Small intestine (tissue), 7 donors: ENCODE measurements around the gene PALD1. TPM values are rescaled to one million over a fixed set of nuclear protein-coding genes. Genes with fewer than 3 reads are reported as not detected.

Source experiments
- DNase-seq, 2 donors: peaks; one replicate each; pipeline versions ENCODE4 v3.0.0 to v3.0.0-alpha.2; 2013
- FAIRE-seq: peaks from 2 replicates; lab custom pipeline; 2012; peaks lifted over from hg19 to GRCh38; lab: Jason Lieb, UNC
- H3K27ac ChIP-seq, 3 donors: one replicate each; pipeline ENCODE4 v1.5.1; 2013; ENCODE audit warnings: low read length in 2 of 3, mild to moderate bottlenecking in 2 of 3, control low read depth in 1 of 3, inconsistent platforms in 1 of 3, low read depth in 1 of 3, moderate library complexity in 1 of 3
- H3K27me3 ChIP-seq, 3 donors: one replicate each; pipeline ENCODE4 v1.6.1; 2013; ENCODE audit warnings: low read length in 3 of 3, inconsistent platforms in 1 of 3; ENCODE audit not compliant: control insufficient read depth in 3 of 3, insufficient read depth in 3 of 3
- H3K36me3 ChIP-seq, 3 donors: one replicate each; pipeline ENCODE4 v1.6.1; 2013; ENCODE audit warnings: low read length in 3 of 3, inconsistent platforms in 1 of 3, low read depth in 1 of 3, mild to moderate bottlenecking in 1 of 3, moderate library complexity in 1 of 3; ENCODE audit not compliant: control insufficient read depth in 3 of 3, insufficient read depth in 2 of 3
- H3K4me1 ChIP-seq, 3 donors: one replicate each; pipeline ENCODE4 v1.6.1; 2013; ENCODE audit warnings: low read length in 2 of 3, inconsistent platforms in 1 of 3, low read depth in 1 of 3, mild to moderate bottlenecking in 1 of 3, moderate library complexity in 1 of 3; ENCODE audit not compliant: control insufficient read depth in 3 of 3, insufficient read depth in 2 of 3
- H3K4me3 ChIP-seq, 3 donors: one replicate each; pipeline ENCODE4 v1.5.1; 2013; ENCODE audit warnings: low read length in 3 of 3, control low read depth in 1 of 3, inconsistent platforms in 1 of 3, low read depth in 1 of 3, mild to moderate bottlenecking in 1 of 3, moderate library complexity in 1 of 3
- H3K9me3 ChIP-seq, 2 donors: one replicate each; pipeline ENCODE4 v1.6.1; 2013; ENCODE audit warnings: low read depth in 1 of 2, low read length in 1 of 2; ENCODE audit not compliant: control insufficient read depth in 2 of 2, insufficient read depth in 1 of 2
- WGBS, 3 donors: extraction: QIAGEN DNeasy Blood & Tissue Kit; methylation state at CpG; one replicate each; pipeline ENCODE4 v1.1.7; 2013; 5-methylcytosine and 5-hydroxymethylcytosine counted together
- polyA plus RNA-seq, 4 donors: library from polyadenylated mRNA; stranded (reverse) in 3 of 4; unstranded in 1 of 4; fragments of 200-250 nt in 3 of 4; fragments of 120-200 nt in 1 of 4; gene quantifications; one replicate each; pipeline versions ENCODE4 v1.2.1 to v1.2.3, GENCODE V29; 2013
- donor health status: healthy with polysubstance abuse.
- donor health status: control.
- donor health status: control.
- donor health status: Bipolar disorder and iron deficiency.
- donor health status: healthy.

Gene PALD1
- polyA plus RNA-seq, 4 donors = 0.22 to 4.2 (median 3.2) TPM

DNA sequence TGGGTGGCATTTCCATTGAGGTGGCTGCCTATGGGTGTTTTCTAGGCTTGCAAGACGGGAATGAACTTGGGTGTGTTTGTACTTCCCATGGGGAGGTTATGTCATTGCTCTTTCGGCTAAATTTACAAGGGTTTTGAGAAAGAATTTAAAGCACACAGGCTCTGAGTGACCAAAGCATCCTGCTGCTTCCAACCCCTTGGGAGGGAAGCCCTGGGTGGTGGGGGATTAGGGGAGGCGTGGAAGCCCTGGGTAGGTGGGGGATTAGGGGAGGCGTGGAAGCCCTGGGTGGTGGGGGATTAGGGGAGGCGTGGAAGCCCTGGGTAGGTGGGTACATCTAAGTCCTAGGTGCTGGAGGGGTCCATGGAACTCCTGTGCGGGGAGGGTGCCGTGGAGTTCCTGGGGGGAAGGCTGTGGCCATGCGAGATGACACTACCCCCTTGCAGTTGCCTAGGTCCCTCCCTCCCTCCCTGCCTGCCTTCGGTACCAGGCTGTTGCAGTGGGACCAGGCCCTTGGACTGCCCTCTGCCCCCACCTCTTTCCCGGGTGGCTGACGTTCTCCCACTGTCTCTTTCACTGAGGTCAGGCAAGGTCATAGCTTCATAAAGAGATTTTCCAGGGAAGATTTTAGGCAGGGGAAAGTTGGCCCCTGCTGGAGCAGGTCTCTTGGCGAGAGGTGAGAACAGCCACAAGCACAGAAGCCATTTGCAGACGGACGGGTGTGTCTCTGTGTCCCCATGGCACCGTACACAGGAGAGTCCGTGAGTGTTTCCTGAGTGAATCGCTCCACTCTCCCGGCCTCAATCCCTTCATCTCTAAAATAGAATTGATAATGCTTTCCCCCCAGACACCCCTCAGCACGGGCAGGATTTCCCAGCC, 104.5 kb downstream of the PALD1 start:
- Histone ChIP-seq H3K27ac (no peak overlapping the region), H3K4me1 (peaks cover 0 to 11% (median 0%) of the 10 kb centered on the region in 3 donors), H3K4me3 (no peak overlapping the region), H3K36me3 (no peaks in the 10 kb centered on the region), H3K9me3 (no peaks in the 10 kb centered on the region), H3K27me3 (no peaks in the 10 kb centered on the region)
- DNase-seq = no peak
- FAIRE-seq = no peak
- 77 to 87% (median 81%) methylated on average over 18 to 19 of the region's 19 CpGs for WGBS, 3 donors

DNA sequence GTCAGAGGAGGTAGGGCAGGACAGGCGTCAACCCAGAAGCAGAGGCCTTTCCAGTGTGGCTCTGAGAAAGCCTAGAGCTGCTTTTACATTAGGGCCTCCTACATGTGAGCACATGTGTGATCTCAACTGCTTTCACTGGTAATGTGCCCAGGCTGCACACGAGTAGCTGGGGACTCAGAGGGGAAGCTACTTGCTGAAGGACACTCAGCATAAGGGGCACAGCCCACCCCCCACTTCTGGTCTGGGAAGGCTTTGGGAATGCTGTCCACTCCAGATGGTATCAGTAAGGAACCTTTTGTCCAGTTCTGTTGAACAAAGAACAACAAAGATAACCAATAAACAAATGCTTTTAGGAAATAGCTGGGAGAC, 105.1 kb downstream of the PALD1 start:
- WGBS, 3 donors = 78 to 83% (median 79%) methylated on average over 2 of the region's 2 CpGs
- H3K27ac ChIP-seq = no peak overlapping the region
- H3K27me3 ChIP-seq = peaks cover 0 to 2% (median 0%) of the 10 kb centered on the region in 3 donors
- peaks cover 0 to 11% (median 0%) of the 10 kb centered on the region in 3 donors for H3K4me1 ChIP-seq
- no peak for DNase-seq
- H3K9me3 ChIP-seq = no peaks in the 10 kb centered on the region
- no peaks in the 10 kb centered on the region for H3K36me3 ChIP-seq
- no peak overlapping the region for H3K4me3 ChIP-seq
- FAIRE-seq = no peak

DNA sequence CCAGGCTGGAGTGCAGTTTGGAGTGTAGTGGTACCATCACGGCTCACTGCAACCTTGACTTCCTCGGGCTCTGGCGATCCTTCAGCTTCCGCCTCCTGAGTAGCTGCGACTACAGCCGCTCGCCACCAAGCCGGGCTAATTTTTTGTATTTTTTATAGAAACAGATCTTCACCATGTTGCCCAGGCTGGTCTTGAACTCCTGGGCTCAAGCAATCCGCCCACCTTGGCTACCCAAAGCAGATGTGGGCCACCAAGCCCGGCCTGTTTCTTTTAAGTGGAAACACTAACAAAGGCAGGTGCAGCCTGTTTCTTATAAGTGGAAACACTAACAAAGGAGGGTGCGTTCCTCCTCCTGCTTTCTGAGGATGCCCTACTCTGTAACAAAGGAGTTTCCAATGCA, 105.8 kb downstream of the PALD1 start:
- Histone ChIP-seq H3K4me3 (no peak overlapping the region), H3K27me3 (peaks cover 0 to 2% (median 0%) of the 10 kb centered on the region in 3 donors), H3K9me3 (no peaks in the 10 kb centered on the region), H3K4me1 (peaks cover 0 to 11% (median 0%) of the 10 kb centered on the region in 3 donors), H3K27ac (no peak overlapping the region), H3K36me3 (no peaks in the 10 kb centered on the region)
- DNase-seq (no peak), FAIRE-seq (no peak)
- 82 to 87% (median 86%) methylated on average over 11 of the region's 11 CpGs for WGBS, 3 donors

DNA sequence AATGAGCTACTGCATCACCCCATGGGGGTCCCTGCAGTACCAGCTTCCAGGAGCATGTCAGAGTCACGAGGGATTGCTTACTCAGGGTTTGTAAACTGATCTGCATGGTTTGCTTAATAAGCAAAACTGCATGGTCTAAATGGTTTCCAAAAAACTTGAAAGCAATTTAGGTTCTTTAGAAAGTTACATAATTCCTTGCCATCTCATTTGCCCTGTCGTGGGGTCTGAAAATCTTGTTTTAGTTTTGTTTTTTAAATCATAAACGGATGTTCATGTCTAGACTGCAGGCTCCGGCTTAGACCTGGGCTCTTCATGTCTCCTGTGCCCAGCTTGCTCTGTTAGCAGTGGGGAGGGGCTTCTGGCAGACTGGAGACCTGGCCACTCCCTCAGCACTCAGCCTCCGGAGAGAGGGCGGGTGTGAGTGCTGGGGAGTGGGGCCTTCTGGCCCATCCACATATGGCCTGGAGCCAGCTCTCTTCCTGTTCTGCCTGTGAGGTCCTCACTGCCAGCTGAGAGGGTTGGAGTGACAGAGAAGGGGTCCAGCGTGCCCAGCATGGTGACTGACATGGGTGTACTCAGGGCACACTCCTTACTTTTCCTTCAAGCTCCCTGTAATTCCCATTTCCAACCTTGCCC, 106.5 kb downstream of the PALD1 start:
- WGBS, 3 donors = 35 to 52% (median 50%) methylated on average over 7 of the region's 7 CpGs

DNA sequence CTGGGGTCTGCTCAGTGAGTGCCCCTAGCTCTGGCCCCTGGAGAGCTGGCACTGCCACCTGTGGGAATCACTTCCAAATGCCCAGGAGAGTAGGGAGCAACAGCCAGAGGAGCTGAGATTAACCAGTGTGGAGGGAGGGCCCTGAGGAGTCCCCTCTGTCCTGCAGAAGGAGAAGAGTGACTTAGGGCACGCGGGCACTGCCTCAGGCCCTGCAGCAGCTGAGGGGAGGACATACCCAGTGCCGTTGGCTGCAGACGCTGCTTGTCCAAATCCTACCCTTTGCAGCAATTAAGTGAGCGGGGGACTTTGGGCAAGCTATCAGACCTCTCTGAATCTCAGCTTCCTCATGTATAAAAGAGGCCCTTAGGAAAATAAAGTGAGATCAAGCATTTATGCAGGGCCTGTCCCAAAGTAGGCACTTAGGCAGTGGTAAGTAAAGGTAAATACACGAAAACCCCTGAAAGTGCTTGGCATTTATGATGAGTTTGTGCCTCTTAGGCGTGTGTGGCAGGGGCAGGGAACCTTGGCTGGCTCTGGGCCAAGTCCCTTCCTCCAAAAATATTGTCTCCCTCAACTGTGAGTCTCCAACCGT, 107.1 kb downstream of the PALD1 start:
- DNase-seq (no peak), FAIRE-seq (no peak)
- no peaks in the 10 kb centered on the region for H3K36me3 ChIP-seq
- no peak overlapping the region for H3K4me3 ChIP-seq
- no peaks in the 10 kb centered on the region for H3K9me3 ChIP-seq
- peak overlapping the region in 1 of 3 donors; percentile 13 for H3K27ac ChIP-seq
- WGBS, 3 donors = 75 to 78% (median 76%) methylated on average over 8 of the region's 8 CpGs
- peaks cover 0 to 2% (median 0%) of the 10 kb centered on the region in 3 donors for H3K27me3 ChIP-seq
- H3K4me1 ChIP-seq = peaks cover 0 to 11% (median 0%) of the 10 kb centered on the region in 3 donors

More for the DNA sequence above, 106.5 kb downstream of the PALD1 start:
- peak overlapping the region in 2 of 3 donors; percentile 8 to 13 for H3K27ac ChIP-seq
- peak in 1 of 2 donors; percentile 45 for DNase-seq
- no peaks in the 10 kb centered on the region for H3K36me3 ChIP-seq
- H3K9me3 ChIP-seq = no peaks in the 10 kb centered on the region
- FAIRE-seq = no peak
- H3K4me1 ChIP-seq = peaks cover 0 to 11% (median 0%) of the 10 kb centered on the region in 3 donors
- peaks cover 0 to 2% (median 0%) of the 10 kb centered on the region in 3 donors for H3K27me3 ChIP-seq
- no peak overlapping the region for H3K4me3 ChIP-seq

DNA sequence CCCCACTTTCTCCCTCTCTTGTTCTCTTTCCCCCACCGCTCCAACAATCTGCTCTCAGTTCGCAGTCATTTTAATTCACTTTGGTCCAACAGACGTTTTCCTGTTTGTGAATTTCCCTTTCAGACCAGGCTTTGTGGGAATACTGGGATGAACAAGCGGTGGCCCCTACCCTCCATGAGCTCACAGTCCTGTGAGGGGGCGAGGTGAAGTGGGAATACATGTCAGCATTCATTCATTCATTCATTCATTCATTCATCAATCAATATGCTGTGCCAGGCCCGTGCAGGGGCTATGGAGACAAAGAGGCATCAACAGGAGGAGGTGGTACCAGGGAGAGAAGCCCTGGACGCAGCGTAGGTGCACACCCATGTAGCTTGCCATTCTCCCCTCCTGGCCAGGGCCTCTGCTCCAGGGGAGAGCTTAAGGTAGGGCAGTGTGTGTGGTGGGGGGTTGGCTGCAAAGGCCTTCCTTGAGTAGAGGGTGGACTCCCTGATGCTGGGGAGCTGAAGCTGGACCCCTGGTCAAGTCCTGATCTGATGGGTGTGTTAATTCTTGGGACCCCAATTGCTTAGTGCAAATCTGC, 107.9 kb downstream of the PALD1 start:
- H3K4me3 ChIP-seq = no peak overlapping the region
- H3K4me1 ChIP-seq = peaks cover 0 to 11% (median 0%) of the 10 kb centered on the region in 3 donors
- no peaks in the 10 kb centered on the region for H3K9me3 ChIP-seq
- FAIRE-seq (no peak), DNase-seq (no peak)
- H3K36me3 ChIP-seq = no peaks in the 10 kb centered on the region
- H3K27ac ChIP-seq = no peak overlapping the region
- WGBS, 3 donors = 85 to 91% (median 89%) methylated on average over 8 of the region's 8 CpGs
- H3K27me3 ChIP-seq = peaks cover 0 to 2% (median 0%) of the 10 kb centered on the region in 3 donors

DNA sequence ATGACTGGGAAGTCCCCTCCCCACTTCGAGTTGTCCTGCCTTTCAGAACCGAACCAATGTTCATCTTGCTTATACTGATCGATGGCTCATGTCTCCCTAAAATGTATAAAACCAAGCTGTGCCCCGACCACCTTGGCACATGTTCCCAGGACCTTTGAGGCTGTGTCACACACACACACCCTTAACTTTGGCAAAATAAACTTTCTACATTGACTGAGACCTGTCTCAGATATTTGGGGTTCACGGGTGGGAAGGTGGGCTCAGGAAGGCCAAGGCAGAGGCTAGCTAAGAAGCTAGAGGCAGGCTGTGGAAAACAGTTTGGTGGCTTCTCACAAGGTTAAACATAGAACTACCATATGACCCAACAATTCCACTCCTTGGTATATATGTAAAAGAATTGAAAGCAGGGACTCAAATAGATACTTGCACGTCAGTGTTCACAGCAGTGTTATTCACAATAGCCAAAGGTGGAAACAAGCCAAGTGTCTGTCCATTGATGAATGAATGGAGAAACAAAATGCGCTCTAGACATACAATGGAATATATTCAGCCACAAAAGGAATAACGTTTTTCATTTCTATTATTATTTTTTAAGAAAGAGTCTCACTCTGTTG, 108.6 kb downstream of the PALD1 start:
- no peak for FAIRE-seq
- WGBS, 3 donors = 57 to 64% (median 57%) methylated on average over 8 of the region's 8 CpGs

More for the DNA sequence above, 108.6 kb downstream of the PALD1 start:
- Histone ChIP-seq H3K27ac (no peak overlapping the region), H3K27me3 (peaks cover 0 to 2% (median 0%) of the 10 kb centered on the region in 3 donors), H3K4me3 (no peak overlapping the region), H3K9me3 (no peaks in the 10 kb centered on the region), H3K36me3 (no peaks in the 10 kb centered on the region), H3K4me1 (peaks cover 0 to 11% (median 0%) of the 10 kb centered on the region in 3 donors)
- DNase-seq = no peak
